Ovary (tissue), 9 donors: ENCODE results near the gene ZP1. TPM values are rescaled to one million over a fixed set of nuclear protein-coding genes. Genes with fewer than 3 reads are reported as not detected.

Experiments
- DNase-seq, 5 donors: peaks; one replicate each; pipeline ENCODE4 v3.0.0-alpha.2; 2019 to 2020
- H3K27ac ChIP-seq, 2 donors: fragments of 200-600 bp; one replicate each; pipeline versions ENCODE4 v1.5.1 to v1.8.0; 2019 to 2022
- H3K27me3 ChIP-seq: fragments of 200-600 bp; one replicate; pipeline ENCODE4 v1.8.0; 2022
- H3K36me3 ChIP-seq: fragments of 200-600 bp; sonication (generic); one replicate; pipeline ENCODE4 v1.5.1; 2019
- H3K4me1 ChIP-seq: one replicate; pipeline ENCODE4 v1.8.1; 2013; ENCODE audit warnings: mild to moderate bottlenecking, moderate library complexity; ENCODE audit not compliant: insufficient read depth
- H3K4me3 ChIP-seq: fragments of 200-600 bp; sonication (generic); one replicate; pipeline ENCODE4 v1.5.1; 2017
- H3K9me3 ChIP-seq, 2 donors: fragments of 200-600 bp in 1 of 2; sonication (generic) in 1 of 2; one replicate each; pipeline versions ENCODE4 v1.5.1 to v1.8.1; 2013 to 2019; ENCODE audit warnings: mild to moderate bottlenecking in 1 of 2, moderate library complexity in 1 of 2
- CTCF ChIP-seq, 3 donors: fragments of 450-650 bp in 2 of 3; fragments of 200-600 bp in 1 of 3; IDR thresholded peaks; one replicate each; pipeline versions ENCODE4 v1.5.1 to v1.8.0; 2016 to 2022; ENCODE audit warnings: antibody characterized with exemption in 3 of 3, mild to moderate bottlenecking in 1 of 3
- EP300 ChIP-seq: sonication (generic); formaldehyde crosslinking; IDR thresholded peaks from one replicate; pipeline ENCODE4 v1.6.1; 2017; ENCODE audit warnings: antibody characterized with exemption
- POLR2A ChIP-seq: fragments of 450-650 bp; IDR thresholded peaks from one replicate; pipeline ENCODE4 v1.6.1; 2017; ENCODE audit warnings: antibody characterized with exemption, mild to moderate bottlenecking, moderate library complexity
- WGBS, 3 donors: extraction: QIAGEN DNeasy Blood & Tissue Kit in 1 of 3; methylation state at CpG; one replicate each; pipeline versions ENCODE4 v1.1.5 to v1.1.7; 2013 to 2017; 5-methylcytosine and 5-hydroxymethylcytosine counted together
- intact Hi-C, 4 donors: fragments of 100-400 bp; cut with DNase I; formaldehyde crosslinking; loops; one replicate each; pipeline versions ENCODE4 v1.11.0 to v1.15.1; 2022 to 2023
- polyA plus RNA-seq, 2 donors: library from polyadenylated mRNA; stranded (reverse); fragments of 200-250 nt in 1 of 2; fragments of 350-450 nt in 1 of 2; fragmentation: Illumina TruSeq in 1 of 2; extraction: RNeasy Lipid Tissue Mini Kit (QIAGEN cat#74804) in 1 of 2; gene quantifications; one replicate each; pipeline ENCODE4 v1.2.3, GENCODE V29; 2013 to 2014
- total RNA-seq, 7 donors: library from RNA; depleted of rRNA in 2 of 7; stranded (reverse); fragments of >200 nt in 2 of 7; fragmentation: NEBNext Ultra II Directional in 3 of 7; extraction: Animal tissue kit (Norgen Biotek cat#: 25700) in 3 of 7; gene quantifications; one replicate each; pipeline versions ENCODE4 v1.1.0 to v1.2.4, GENCODE V29; 2016 to 2023
- donor health status: DM: no; HTN: no; CAD: no; lungs with moderate emphysema.
- donor health status: DM: no; HTN: no; CAD: no.
- donor health status: Bipolar disorder and iron deficiency.
- donor health status: DM: yes; HTN: yes; CAD: no.
- donor health status: DM: no; HTN: no; CAD: no.
- donor health status: DM: yes; HTN: yes; CAD: no.

Gene ZP1
- total and polyA plus RNA-seq, 9 donors: 0.17 TPM; not detected in 8

DNA sequence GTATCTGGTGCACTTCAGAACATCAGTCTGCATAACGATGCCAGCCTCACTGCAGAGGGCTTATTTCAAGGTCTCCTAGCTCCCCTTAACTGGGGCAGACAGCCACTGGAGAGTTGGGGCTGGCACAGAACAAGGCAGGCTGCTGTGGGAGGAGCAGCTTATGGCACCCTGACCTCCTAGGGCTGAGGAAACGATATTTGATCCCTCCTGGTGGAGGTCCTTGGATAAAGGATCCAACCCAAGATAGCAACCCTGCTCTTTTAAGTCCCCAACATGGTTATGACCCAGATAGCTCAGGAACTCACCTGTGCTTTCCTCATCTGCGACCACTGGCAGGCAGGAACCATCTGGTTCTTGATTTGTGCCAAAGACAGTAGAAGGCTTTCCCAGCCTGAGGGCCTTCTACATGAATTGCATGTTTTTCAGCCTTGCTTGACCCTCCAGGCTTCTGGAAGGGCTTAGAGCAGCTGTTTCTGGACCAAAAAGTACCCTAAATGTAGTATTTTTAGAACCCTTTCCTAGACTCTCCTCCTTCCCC lies 49.4 kb downstream of the ZP1 start:
- Histone ChIP-seq H3K4me1 (peaks cover 3% of the 10 kb centered on the region), H3K27me3 (no peaks in the 10 kb centered on the region), H3K36me3 (no peaks in the 10 kb centered on the region), H3K4me3 (no peak overlapping the region), H3K9me3 (no peaks in the 10 kb centered on the region), H3K27ac (no peak overlapping the region)
- no peak for DNase-seq
- TF ChIP-seq EP300: no peak
- no peak for TF ChIP-seq POLR2A
- 57 to 65% (median 63%) methylated on average over 3 of the region's 3 CpGs for WGBS, 3 donors
- intact Hi-C loops: loop anchor here in 2 of 4 donors (5.0 kb wide), 2 partner anchors 211 to 216 kb away; no protein-coding TSS in a partner anchor

DNA sequence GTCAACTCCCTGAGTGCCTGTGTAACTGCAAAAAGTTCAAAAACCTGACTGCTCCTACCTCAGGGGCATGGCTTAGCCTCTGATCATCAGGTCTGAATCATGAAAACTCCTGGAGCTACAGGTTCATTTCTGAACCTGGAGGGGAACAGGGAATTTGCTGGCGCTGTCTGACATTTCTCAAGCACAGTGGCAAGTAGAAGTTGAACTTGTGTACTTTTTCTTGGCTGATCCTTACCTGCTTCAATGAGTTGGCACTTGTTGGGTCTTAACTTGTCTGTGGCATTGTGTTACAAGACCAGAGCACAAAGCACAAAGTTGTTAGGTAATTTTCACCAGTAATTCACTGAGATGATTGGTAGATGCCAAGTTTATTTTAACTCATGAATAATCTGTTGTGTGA lies 49.9 kb downstream of the ZP1 start:
- whole genome bisulfite sequencing, 3 donors: 97 to 100% (median 98%) methylated on average over 1 of the region's 1 CpG
- intact Hi-C loops: loop anchor here in 2 of 4 donors (5.0 kb wide), 2 partner anchors 210 to 215 kb away; no protein-coding TSS in a partner anchor
- H3K4me3 ChIP-seq: no peak overlapping the region
- no peaks in the 10 kb centered on the region for H3K36me3 ChIP-seq
- no peak for DNase-seq
- no peaks in the 10 kb centered on the region for H3K27me3 ChIP-seq
- H3K9me3 ChIP-seq: no peaks in the 10 kb centered on the region
- H3K27ac ChIP-seq: no peak overlapping the region
- peaks cover 3% of the 10 kb centered on the region for H3K4me1 ChIP-seq
- no peak for TF ChIP-seq POLR2A
- no peak for TF ChIP-seq CTCF (IDR thresholded peaks at IDR 0.05)
- no peak for TF ChIP-seq EP300

GRCh38 chr11:60918251-60918938 lies 51.1 kb downstream of the ZP1 start:
- H3K4me1 ChIP-seq: peaks cover 3% of the 10 kb centered on the region
- TF ChIP-seq EP300: no peak
- no peak for TF ChIP-seq POLR2A
- no peak for TF ChIP-seq CTCF (IDR thresholded peaks at IDR 0.05)
- H3K27ac ChIP-seq: no peak overlapping the region
- H3K27me3 ChIP-seq: no peaks in the 10 kb centered on the region
- H3K4me3 ChIP-seq: no peak overlapping the region
- DNase-seq: no peak
- H3K9me3 ChIP-seq: no peaks in the 10 kb centered on the region
- 85 to 91% (median 88%) methylated on average over 4 of the region's 4 CpGs for WGBS, 3 donors
- intact Hi-C loops: loop anchor here in 2 of 4 donors (5.0 kb wide), 2 partner anchors 209 to 214 kb away; no protein-coding TSS in a partner anchor
- no peaks in the 10 kb centered on the region for H3K36me3 ChIP-seq

- intact Hi-C loops: loop anchor here in 2 of 4 donors (5.0 kb wide), 2 partner anchors 208 to 213 kb away; no protein-coding TSS in a partner anchor
- Histone ChIP-seq H3K36me3 (no peaks in the 10 kb centered on the region), H3K27ac (no peak overlapping the region), H3K27me3 (no peaks in the 10 kb centered on the region), H3K4me1 (peaks cover 4% of the 10 kb centered on the region), H3K4me3 (no peak overlapping the region), H3K9me3 (no peaks in the 10 kb centered on the region)
- DNase-seq: no peak
- TF ChIP-seq POLR2A (no peak), CTCF (IDR thresholded peaks at IDR 0.05) (no peak), EP300 (no peak)
- 42 to 53% (median 52%) methylated on average over 2 of the region's 2 CpGs for WGBS, 3 donors
Observed at GRCh38 chr11:60918939-60919265, 51.6 kb downstream of the ZP1 start.

DNA sequence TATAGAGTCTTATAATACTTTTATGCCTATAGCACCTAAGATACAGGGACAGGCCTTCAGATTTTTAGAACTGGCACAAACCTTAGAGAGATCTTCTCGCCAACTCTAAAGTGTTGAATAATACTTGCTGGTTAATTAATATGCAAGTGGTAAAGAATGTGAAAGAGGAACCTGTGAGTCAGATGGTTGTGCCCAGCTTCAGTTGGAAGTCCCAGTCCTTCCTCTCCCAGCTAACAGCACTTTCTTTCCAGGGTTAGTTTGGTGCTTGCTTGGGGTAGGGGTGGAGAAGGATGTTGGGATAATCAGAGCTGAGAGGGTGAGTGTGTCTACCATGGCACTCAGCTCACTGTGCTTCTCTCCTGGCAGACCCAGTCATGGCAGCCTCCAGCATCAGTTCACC lies 52.0 kb downstream of the ZP1 start:
- Histone ChIP-seq H3K27ac (no peak overlapping the region), H3K36me3 (no peaks in the 10 kb centered on the region), H3K9me3 (no peaks in the 10 kb centered on the region), H3K4me3 (no peak overlapping the region), H3K27me3 (no peaks in the 10 kb centered on the region), H3K4me1 (peaks cover 5% of the 10 kb centered on the region)
- 97% methylated on average over 1 of the region's 1 CpG for WGBS, 3 donors
- no peak for TF ChIP-seq CTCF (IDR thresholded peaks at IDR 0.05)
- no peak for TF ChIP-seq EP300
- no peak for TF ChIP-seq POLR2A
- DNase-seq: no peak
- intact Hi-C loops: loop anchor here in 2 of 4 donors (5.0 kb wide), 2 partner anchors 208 to 213 kb away; no protein-coding TSS in a partner anchor
